ENCODE results near the gene TLDC2.
"Not testable (repeated sequence)": the region's sequence is repeated elsewhere in the genome, so short reads cannot be mapped to it uniquely, and the experiment has no call there.

TLDC2 gene

DNA sequence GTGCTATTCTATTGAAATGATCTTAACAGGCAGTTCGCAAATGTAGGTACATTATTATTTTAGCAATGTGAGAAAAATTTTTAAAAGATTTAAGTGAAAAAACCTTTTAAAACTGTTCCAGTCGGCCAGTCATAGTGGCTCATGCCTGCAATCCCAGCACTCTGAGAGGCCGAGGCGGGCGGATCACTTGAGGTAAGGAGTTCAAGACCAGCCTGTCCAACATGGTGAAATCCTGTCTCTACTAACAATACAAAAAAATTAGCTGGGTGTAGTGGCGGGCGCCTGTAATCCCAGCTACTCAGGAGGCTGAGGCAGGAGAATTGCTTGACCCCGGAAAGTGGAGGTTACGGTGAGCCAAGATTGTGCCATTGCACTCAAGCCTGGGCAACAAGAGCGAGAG, 29.6 kb downstream of the TLDC2 start:
- not testable (repeated sequence) for DNase-seq (ENCODE audit: low read depth in 1 of 2, low spot score in 1 of 2)

DNA sequence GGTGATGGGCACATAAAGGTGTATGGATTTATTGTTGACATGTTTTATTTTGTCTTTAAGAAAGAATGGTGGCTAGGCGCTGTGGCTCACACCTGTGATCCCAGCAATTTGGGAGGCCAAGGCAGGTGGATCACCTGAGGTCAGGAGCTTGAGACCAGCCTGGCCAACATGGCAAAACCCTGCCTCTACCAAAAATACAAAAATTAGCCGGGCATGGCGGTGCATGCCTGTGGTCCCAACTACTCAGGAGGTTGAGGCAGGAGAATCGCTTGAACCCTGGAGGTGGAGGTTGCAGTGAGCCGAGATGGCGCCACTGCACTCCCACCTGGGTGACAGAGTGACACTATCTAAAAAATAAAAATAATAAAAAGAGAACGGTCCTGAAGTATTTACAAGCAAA, 30.1 kb downstream of the TLDC2 start:
- not testable (repeated sequence) for DNase-seq (ENCODE audit: low read depth in 1 of 2, low spot score in 1 of 2)

DNA sequence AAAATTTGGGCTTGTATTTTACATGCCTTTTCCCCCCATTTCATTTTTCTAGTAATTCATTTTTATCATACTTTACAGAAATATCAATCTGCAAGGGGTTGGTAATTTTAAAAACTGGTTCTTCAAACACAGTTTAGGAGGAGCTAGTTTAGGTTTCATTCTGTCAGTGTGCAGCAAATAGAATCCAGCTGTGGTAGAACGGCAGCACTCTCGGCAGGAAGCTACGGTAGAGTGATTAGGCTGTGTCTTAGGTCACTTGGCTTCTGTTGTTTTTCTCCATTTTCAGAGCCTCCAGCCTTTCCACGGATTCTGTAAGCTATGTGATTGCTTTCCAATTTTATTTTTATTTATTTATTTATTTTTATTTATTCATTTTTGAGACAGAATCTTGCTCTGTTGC, 32.7 kb downstream of the TLDC2 start:
- no peak for DNase-seq (ENCODE audit: low read depth in 1 of 2, low spot score in 1 of 2)

DNA sequence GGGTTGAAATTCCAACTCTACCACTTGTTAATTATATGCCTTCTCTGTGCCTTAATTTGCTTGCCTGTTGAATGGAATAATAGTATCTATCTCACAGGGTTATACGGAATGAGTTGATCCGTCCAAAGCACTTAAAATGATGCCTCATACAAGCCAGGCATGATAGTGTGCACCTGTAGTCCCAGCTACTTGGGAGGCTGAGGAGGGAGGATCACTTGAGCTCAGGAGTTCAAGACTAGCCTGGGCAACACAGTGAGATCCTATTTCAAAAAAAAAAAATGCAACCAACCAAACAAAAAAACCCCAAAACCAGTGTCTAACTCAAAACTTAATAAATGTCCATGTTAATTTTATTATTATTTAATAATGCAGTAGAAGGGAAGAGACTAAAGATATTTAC, 40.3 kb downstream of the TLDC2 start:
- no peak for DNase-seq (ENCODE audit: low read depth in 1 of 2, low spot score in 1 of 2)

DNA sequence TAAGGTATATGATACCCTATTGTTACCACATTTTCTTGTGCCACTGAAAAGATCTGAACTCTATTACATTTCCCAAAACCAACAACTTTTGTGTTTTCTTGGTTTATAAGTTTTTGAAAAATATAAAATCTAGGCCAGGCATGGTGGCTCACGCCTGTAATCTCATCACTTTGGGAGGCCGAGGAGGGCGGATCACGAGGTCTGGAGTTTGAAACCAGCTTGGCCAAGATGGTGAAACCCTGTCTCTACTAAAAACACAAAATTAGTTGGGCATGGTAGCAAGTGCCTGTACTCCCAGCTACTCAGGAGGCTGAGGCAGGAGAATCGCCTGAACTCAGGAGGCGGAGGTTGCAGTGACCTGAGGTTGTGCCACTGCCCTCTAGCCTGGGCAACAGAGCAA, 41.3 kb downstream of the TLDC2 start:
- no peak for DNase-seq (ENCODE audit: low read depth in 1 of 2, low spot score in 1 of 2)

DNA sequence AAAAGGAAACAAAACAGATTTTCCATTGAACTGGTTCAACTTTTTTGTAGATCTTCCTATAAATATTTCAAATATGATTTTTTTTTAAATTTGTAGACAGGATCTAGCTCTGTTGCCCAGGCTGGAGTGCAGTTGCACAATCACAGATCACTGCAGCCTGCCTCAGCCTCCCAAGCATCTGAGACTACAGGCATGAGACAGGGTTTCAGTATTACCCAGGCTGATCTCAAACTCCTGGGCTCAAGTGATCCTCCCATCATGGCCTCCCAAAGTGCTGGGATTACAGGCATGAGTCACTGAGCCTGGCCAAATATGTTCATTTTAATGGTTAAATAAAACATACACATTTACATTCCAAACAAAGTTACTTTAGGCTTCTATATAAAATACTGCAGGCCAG, 42.0 kb downstream of the TLDC2 start:
- no peak for DNase-seq (ENCODE audit: low read depth in 1 of 2, low spot score in 1 of 2)

DNA sequence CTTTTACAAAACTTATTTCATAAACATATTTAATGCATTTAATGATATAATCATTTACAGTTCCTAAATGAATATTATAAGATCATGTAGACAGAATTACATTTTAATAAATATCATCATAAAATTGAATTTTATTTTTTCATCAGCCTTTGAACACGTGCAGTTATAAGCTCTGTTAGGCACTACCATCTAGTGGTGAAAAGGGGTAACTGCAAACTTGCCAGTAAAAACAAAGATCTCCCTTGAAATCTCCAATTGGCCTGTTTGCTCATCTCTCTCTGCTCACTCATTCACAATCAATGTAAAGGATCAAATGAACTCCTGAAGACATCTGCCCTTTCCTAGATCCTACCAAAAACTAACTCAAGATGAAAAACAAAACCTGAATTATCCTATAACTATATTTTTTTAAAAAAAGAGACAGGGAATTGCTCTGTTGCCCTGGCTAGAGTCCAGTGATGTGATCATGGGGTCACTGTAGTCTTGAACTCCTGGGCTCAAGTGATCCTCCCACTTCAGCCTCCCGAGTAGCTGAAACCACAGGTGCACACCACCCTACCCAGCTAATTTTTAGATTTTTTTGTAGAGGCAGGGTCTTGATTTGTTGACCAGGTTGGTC, 43.9 kb downstream of the TLDC2 start:
- DNase-seq (ENCODE audit: low read depth in 1 of 2, low spot score in 1 of 2): no peak

DNA sequence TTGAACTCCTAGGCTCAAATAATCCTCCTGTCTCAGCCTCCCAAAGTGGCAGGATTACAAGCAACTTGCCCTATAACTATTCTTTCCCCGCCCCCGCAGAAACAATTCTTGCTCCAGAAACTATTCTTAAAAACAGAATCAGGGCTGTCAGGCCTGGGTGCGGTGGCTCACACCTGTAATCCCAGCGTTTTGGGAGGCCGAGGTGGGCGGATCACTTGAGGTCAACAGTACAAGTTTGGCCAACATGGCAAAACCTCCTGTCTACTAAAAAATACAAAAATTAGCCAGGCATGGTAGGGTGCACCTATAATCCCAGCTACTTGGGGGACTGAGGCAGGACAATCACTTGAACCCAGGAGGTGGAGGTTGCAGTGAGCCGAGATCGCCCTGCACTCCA, 44.4 kb downstream of the TLDC2 start:
- DNase-seq (ENCODE audit: low read depth in 1 of 2, low spot score in 1 of 2): no peak

DNA sequence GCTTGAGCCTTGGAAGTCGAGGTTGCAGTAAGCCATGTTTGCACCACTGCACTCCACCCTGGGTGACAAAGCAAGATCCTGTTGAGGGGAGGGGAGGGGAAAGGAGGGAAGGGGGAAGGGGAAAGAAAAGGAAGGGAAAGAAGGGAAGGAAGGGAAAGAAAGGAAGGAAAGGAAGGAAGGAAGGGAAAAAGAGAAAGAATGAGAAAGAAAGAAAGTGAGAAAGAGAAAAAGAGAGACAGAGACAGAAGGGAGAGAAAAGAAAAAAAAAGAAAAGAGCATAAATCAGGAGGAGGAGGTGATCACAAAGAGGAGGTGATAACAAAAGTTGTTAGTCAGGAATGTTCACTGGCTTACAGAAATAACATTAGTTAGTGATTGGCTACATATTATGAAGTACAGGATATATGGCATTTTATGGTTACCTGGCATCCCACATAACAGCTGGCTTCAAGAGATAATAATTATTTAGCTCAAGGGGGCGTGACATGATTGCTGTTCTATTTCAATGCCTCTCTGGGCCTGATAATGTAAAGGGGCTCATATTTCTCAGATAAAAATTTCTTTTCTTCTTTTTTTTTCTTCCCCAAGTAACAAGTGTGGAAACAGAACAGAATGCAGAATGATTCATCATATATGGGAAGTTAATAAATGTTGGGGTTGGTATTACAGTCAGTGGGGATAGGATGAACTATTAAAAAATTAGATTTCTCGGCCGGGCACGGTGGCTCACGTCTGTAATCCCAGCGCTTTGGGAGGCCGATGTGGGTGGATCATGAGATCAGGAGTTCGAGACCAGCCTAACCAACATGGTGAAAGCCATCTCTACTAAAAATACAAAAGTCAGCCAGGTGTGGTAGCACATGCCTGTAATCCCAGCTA, 48.5 kb downstream of the TLDC2 start:
- DNase-seq (ENCODE audit: low read depth in 1 of 2, low spot score in 1 of 2): no peak

DNA sequence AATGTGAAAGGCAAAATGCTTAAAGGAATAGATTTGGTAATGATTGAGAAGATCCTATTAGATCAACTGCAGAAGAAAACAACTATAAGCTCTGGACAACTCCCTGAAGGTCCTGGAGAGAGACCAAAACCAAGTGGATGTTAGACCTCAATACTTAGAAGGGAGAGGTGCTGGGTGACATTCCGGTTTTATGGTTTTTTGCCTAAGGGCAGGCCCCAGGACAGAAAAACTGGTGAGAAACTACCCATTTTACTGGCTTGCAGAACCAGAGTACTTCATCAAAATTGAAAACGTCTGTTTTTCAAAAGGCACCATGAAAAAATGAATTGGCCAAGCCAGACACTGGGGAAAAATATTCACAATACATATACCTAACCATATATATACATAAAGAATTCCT, 49.3 kb downstream of the TLDC2 start:
- no peak for DNase-seq (ENCODE audit: low read depth in 1 of 2, low spot score in 1 of 2)

DNA sequence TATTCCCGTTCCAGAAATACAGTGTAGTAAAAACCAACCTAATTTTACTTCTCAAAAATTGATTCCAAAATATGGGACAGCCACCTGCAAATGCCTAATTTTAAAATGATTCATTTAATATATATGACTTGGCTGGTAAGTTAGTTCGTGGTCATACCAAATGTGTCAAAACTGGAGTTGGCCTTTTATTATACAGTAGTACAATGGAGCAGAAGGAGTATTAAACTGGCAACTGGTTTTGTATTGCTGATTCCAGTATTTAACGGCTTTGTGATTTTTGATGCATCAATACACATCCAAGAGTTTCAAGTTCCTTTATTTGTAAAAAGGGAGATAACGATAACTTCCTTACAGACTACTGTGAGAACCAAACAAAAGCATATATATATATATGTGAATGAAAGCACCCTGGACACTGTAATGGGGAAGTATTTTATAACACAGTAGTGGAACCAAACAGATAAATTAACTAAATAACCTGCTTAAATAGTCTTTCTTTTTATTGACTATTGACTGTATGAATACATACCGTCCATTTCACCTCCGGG, 50.8 kb downstream of the TLDC2 start:
- no peak for DNase-seq (ENCODE audit: low read depth in 1 of 2, low spot score in 1 of 2)

DNA sequence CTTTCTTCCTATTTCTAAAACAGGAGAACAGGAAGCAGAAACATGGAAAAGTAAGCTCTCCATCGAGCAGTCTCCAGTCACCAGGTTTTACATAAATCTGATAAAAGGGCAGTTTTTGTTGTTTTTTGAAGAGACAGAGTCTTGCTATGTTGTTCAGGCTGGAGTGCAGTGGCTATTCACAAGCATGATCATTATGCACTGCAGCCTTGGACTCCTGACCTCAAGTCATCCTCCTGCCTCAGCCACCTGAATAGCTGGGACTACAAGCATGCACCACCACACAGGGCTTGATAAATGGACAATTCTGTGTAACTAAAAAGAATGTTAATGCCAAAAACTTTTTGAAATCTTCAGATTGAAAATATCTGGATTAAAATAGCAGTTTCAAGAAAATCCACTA, 51.8 kb downstream of the TLDC2 start:
- no peak for DNase-seq (ENCODE audit: low read depth in 1 of 2, low spot score in 1 of 2)

DNA sequence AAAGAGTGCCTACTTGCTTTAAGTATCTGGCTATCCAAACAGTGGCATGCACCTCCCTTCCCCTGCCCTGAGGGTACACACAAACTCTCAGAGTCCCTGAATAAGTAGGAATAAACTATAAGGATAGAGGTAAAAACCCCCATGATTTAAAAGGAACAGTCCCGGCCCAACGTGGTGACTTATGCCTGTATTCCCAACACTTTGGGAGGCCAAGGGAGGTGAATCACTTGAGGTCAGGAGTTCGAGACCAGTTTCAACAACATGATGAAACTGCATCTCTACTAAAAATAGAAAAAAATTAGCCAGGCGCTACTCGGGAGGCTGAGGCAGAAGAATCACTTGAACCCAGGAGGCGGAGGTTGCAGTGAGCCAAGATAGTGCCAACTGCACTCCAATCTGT, 53.4 kb downstream of the TLDC2 start:
- no peak for DNase-seq (ENCODE audit: low read depth in 1 of 2, low spot score in 1 of 2)

DNA sequence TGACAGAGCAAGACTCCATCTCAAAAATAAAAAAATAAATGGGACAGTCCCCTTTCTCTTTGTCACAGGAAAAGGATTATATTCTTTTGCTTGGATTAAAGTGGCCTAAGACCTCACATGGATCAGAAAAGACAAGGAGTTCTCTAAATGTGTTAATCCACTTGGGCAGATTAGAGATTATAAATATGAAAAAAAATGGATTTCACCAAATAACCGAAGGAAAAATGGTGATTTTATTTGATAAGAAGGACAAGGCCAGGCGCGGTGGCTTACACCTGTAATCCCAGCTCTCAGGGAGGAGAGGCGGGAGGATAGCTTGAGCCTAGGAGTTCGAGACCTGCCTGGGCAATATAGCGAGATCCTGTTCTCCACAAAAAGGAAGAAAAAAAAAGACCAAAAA, 53.8 kb downstream of the TLDC2 start:
- DNase-seq (ENCODE audit: low read depth in 1 of 2, low spot score in 1 of 2): no peak

DNA sequence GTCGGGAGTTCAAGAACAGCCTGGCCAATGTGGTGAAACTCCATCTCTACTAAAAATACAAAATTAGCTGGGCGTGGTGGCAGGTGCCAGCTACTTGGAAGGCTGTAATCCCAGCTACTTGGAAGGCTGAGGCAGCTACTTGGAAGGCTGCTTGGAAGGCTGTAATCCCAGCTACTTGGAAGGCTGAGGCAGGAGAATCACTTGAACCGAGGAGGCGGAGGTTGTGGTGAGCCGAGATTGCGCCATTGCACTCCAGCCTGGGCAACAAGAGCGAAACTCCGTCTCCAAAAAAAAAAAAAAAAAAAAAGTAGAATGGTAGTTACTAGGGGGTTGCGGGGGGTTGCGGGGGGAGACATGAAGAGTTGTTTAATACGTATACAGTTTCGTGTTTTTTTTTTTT, 56.1 kb downstream of the TLDC2 start:
- DNase-seq (ENCODE audit: low read depth in 1 of 2, low spot score in 1 of 2): not testable (repeated sequence)

DNA sequence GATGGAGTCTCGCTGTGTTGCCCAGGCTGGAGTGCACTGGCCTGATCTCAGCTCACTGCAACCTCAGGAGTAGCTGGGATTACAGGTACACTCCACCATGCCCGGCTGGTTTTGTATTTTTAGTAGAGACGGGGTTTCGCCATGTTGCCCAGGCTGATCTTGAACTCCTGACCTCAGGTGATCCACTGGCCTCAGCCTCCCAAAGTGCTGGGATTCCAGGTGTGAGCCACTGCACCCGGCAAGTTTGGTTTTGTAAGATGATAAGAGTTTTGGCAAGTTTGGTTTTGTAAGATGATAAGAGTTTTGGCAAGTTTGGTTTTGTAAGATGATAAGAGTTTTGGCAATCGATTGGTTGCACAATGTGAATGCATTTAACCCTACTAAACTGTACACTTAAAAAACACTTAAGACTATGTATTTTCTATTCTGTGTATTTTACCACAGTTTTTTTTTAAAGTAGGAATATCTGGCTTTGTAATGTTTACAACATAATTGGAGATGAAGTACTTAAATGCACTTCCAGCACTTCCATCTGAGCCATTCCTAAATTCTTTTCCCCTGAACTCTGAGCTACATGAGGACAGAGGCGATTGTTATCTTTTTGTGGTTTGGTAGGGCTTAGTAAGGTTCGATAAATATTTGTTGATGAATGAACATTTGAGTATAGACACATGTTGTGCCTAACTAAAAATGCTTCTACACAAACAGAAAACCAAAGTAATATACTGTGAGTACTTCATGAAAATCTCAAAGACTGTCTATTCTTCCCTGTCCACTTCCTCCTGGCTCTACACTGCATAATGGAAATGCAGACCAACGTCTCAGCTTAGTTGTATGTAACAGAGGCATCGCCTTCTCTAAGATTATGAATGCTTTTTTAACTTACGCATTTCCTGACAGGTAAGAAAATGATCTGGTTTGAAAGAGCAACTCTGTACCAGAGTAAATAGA, 56.8 kb downstream of the TLDC2 start:
- DNase-seq (ENCODE audit: low read depth in 1 of 2, low spot score in 1 of 2): no peak

DNA sequence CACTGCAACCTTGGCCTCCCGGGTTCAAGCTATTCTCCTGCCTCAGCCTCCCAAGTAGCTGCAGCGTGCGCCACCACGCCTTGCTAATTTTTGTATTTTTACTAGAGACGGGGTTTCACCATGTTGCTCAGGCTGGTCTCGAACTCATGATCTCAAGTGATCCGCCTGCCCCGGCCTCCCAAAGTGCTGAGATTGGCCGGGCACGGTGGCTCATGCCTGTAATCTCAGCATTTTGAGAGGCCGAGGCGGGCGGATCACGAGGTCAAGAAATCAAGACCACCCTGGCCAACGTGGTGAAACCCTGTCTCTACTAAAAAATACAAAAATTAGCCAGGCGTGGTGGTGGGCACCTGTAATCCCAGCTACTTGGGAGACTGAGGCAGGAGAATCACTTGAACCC, 57.6 kb downstream of the TLDC2 start:
- DNase-seq (ENCODE audit: low read depth in 1 of 2, low spot score in 1 of 2): not testable (repeated sequence)

DNA sequence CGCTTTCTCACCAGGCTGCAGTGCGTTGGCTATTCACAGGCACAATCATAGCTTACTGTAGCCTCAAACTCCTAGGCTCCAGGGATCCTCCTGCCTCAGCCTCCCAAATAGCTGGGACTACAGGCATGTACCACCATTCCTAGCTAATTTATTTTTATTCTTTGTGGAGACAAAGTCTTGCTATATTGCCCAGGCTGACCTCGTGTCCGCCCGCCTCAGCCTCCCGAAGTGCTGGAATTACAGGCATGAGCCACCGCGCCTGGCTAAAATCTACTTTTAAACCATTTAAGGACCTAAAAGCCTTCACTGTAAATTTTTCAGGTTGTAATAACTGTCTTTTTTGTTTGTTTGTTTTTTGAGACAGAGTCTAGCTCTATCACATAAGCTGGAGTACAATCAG, 60.4 kb downstream of the TLDC2 start:
- no peak for DNase-seq (ENCODE audit: low read depth in 1 of 2, low spot score in 1 of 2)

DNA sequence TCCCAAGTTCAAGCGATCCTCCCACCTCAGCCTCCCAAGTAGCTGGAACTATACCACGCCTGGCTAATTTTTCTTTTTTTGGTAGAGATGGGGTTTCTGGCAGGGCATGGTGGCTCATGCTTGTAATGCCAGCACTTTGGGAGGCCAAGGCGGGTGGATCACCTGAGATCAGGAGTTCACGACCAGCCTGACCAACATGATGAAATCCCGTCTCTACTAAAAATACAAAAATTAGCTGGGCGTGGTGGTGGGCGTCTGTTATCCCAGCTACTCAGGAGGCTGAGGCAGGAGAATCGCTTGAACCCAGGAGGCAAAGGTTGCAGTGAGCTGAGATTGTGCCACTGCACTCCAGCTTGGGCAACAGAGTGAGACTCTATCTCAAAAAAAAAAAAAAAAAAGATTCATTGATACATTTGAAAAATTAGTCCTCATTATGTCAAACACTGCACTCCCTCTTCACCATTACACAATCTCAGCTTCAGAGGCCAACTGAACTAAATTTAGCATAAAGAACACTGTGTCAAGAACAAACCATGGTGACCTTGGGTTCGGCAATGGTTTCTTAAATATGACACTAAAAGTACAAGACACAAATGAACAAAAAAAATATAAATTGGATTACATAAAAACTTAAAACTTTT, 60.9 kb downstream of the TLDC2 start:
- not testable (repeated sequence) for DNase-seq (ENCODE audit: low read depth in 1 of 2, low spot score in 1 of 2)

DNA sequence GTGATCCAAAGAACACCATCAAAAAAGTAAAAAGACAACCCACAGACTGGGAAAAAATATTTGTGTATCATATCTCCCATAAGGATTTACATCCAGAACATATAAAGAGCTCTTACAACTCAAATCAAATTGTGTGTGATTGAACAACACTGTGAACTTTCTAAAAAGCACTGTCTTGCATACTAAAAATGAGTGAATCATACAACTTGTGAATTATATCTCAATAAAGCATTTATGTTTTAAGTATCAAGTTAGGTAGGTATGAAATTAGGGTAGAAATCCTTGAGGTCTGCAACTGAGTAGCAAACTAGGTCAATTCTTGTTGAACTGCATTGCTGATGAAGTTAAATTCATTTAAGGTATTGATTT, 61.4 kb downstream of the TLDC2 start:
- DNase-seq (ENCODE audit: low read depth in 1 of 2, low spot score in 1 of 2): no peak

DNA sequence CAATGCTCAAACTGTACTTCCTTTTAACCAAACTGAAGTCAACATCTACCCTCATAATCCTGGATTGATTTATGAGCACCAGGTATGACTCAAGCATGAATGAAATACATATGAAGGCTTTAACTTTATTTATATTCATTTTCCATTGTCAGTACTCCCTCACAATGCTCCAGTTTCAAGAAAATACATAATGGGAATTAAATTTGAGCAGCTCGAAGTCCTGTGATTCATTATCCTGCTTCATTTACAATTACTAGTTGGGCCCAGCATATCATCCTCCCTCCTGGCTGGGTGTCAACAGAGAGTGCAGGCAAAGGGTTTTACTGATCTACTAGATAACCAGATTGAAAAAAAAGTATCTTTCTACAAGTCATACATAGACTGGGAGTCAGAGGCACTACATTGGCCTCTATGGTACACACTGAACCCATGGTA, 65.5 kb downstream of the TLDC2 start:
- no peak for DNase-seq (ENCODE audit: low read depth in 1 of 2, low spot score in 1 of 2)

Measured in activated T-helper 1 cell treated with anti-CD3 and anti-CD28 coated beads, Interleukin-2, amount 50 U/mL, for 16 hours (primary cell).